Tibial nerve (tissue), 3 donors: Measurements from ENCODE around the gene TBC1D23.

Experiments used
- CTCF ChIP-seq, 5 experiments: fragments of 200-600 bp in 3 of 5; fragments of 450-650 bp in 2 of 5; sonication (generic) in 3 of 5; IDR thresholded peaks; one replicate each; pipeline ENCODE4 v1.5.1; 2016 to 2019; ENCODE audit warnings: antibody characterized with exemption in 5 of 5, mild to moderate bottlenecking in 3 of 5, moderate library complexity in 2 of 5
- POLR2A ChIP-seq, 2 donors: fragments of 450-650 bp; IDR thresholded peaks; one replicate each; pipeline ENCODE4 v1.6.1; 2017; ENCODE audit warnings: antibody characterized with exemption in 2 of 2, mild to moderate bottlenecking in 2 of 2, moderate library complexity in 2 of 2

GRCh38 chr3:100306695-100307094 lies 45.9 kb downstream of the TBC1D23 start:
- no peak for TF ChIP-seq CTCF (IDR thresholded peaks at IDR 0.05)
- TF ChIP-seq POLR2A (IDR thresholded peaks at IDR 0.05): no peak
